ENCODE measurements around the gene LLGL2.

GRCh38 chr17:75607086-75607485, 81.6 kb downstream of the LLGL2 start:
- TF ChIP-seq POLR2A (IDR thresholded peaks at IDR 0.05): no peak
- TF ChIP-seq CTCF (IDR thresholded peaks at IDR 0.05): no peak
